RWPE2 (cell line): ENCODE results near the gene LACTBL1.

Experiments
- ATAC-seq: fragments of 200-7000 bp; cut with Tn5 transposase; 3 replicates; pipeline ENCODE4 v1.9.1; 2021; ENCODE audit warnings: low read depth
- DNase-seq: peaks from one replicate; pipeline ENCODE4 v3.0.0-alpha.2; 2020; ENCODE audit warnings: low spot score
- H3K27ac ChIP-seq: fragments of 450-650 bp; 2 replicates; pipeline ENCODE4 v1.5.1; 2017; ENCODE audit warnings: mild to moderate bottlenecking; ENCODE audit not compliant: poor library complexity, severe bottlenecking
- H3K27me3 ChIP-seq: fragments of 250-450 bp; sonication (Bioruptor Pico); 2 replicates; pipeline ENCODE4 v1.5.1; 2021; ENCODE audit warnings: mild to moderate bottlenecking, moderate library complexity; ENCODE audit not compliant: insufficient read depth, poor library complexity, severe bottlenecking
- H3K36me3 ChIP-seq: fragments of 250-450 bp; sonication (Bioruptor Pico); 2 replicates; pipeline ENCODE4 v1.5.1; 2020; ENCODE audit warnings: low read depth, mild to moderate bottlenecking, moderate library complexity
- H3K4me1 ChIP-seq: fragments of 250-450 bp; sonication (Bioruptor Pico); 2 replicates; pipeline ENCODE4 v1.5.1; 2021; ENCODE audit warnings: mild to moderate bottlenecking, moderate library complexity; ENCODE audit not compliant: insufficient read depth, poor library complexity, severe bottlenecking
- H3K4me3 ChIP-seq: fragments of 250-450 bp; sonication (Bioruptor Pico); 2 replicates; pipeline ENCODE4 v1.5.1; 2021; ENCODE audit warnings: mild to moderate bottlenecking, moderate library complexity; ENCODE audit not compliant: severe bottlenecking
- H3K9me3 ChIP-seq: fragments of 250-450 bp; sonication (Bioruptor Pico); 2 replicates; pipeline ENCODE4 v1.5.1; 2021; ENCODE audit warnings: mild to moderate bottlenecking, moderate library complexity; ENCODE audit not compliant: severe bottlenecking
- TF ChIP-seq, protein P1 (sequence below): fragments of 450-650 bp; IDR thresholded peaks from one replicate; pipeline ENCODE4 v1.5.1; 2017; ENCODE audit warnings: mild to moderate bottlenecking, moderate library complexity; ENCODE audit not compliant: poor library complexity, severe bottlenecking

The LACTBL1 gene

GRCh38 chr1:22913421-22914141 is 59.1 kb downstream of the LACTBL1 start:
- H3K36me3 ChIP-seq = no peaks in the 10 kb centered on the region
- TF ChIP-seq, protein P1, sequence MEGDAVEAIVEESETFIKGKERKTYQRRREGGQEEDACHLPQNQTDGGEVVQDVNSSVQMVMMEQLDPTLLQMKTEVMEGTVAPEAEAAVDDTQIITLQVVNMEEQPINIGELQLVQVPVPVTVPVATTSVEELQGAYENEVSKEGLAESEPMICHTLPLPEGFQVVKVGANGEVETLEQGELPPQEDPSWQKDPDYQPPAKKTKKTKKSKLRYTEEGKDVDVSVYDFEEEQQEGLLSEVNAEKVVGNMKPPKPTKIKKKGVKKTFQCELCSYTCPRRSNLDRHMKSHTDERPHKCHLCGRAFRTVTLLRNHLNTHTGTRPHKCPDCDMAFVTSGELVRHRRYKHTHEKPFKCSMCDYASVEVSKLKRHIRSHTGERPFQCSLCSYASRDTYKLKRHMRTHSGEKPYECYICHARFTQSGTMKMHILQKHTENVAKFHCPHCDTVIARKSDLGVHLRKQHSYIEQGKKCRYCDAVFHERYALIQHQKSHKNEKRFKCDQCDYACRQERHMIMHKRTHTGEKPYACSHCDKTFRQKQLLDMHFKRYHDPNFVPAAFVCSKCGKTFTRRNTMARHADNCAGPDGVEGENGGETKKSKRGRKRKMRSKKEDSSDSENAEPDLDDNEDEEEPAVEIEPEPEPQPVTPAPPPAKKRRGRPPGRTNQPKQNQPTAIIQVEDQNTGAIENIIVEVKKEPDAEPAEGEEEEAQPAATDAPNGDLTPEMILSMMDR = no peak
- no peaks in the 10 kb centered on the region for H3K9me3 ChIP-seq
- no peak overlapping the region for H3K4me3 ChIP-seq
- DNase-seq (no peak), ATAC-seq (no peak)
- no peaks in the 10 kb centered on the region for H3K27me3 ChIP-seq
- H3K27ac ChIP-seq = no peak overlapping the region
- H3K4me1 ChIP-seq = no peaks in the 10 kb centered on the region

GRCh38 chr1:22912311-22912710 is 60.4 kb downstream of the LACTBL1 start:
- H3K4me1 ChIP-seq = no peaks in the 10 kb centered on the region
- no peaks in the 10 kb centered on the region; the same call in 1 of the 2 replicates for H3K36me3 ChIP-seq
- no peak overlapping the region for H3K27ac ChIP-seq
- no peaks in the 10 kb centered on the region for H3K27me3 ChIP-seq
- TF ChIP-seq, protein P1 = no peak
- DNase-seq (no peak), ATAC-seq (no peak)
- H3K9me3 ChIP-seq = no peaks in the 10 kb centered on the region
- no peak overlapping the region for H3K4me3 ChIP-seq

DNA sequence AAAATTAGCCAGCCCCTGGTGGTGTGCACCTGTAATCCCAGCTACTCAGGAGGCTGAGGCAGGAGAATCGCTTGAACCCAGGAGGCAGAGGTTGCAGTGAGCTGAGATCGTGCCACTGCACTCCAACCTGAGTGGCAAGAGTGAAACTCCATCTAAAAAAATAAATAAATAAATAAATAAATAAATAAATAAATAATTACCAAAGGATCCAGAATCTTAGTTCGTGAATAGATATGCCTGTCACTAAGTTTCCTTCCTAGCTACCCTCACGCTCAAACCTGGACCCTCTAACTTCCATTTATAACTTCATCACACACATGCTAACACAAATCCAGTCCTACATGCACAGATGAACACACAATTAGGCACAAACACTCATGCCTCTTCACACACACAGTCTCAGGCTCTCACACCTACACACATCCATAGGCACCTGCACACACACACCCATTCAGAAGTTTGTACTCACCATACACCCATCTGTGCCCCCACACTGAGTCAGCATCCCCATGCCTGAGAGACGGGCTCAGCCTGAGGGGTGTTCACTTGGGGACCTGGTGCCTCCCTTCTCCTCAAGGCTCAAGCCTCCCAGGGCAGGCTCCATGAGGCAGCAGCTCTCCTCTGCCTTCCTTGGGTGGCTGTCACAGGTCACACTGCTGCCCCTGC is 61.5 kb downstream of the LACTBL1 start:
- TF ChIP-seq, protein P1 = no peak
- Histone ChIP-seq H3K9me3 (no peaks in the 10 kb centered on the region), H3K36me3 (no peaks in the 10 kb centered on the region; the same call in 1 of the 2 replicates), H3K4me1 (no peaks in the 10 kb centered on the region), H3K4me3 (no peak overlapping the region), H3K27me3 (no peaks in the 10 kb centered on the region), H3K27ac (no peak overlapping the region)
- no peak for ATAC-seq
- DNase-seq = no peak

DNA sequence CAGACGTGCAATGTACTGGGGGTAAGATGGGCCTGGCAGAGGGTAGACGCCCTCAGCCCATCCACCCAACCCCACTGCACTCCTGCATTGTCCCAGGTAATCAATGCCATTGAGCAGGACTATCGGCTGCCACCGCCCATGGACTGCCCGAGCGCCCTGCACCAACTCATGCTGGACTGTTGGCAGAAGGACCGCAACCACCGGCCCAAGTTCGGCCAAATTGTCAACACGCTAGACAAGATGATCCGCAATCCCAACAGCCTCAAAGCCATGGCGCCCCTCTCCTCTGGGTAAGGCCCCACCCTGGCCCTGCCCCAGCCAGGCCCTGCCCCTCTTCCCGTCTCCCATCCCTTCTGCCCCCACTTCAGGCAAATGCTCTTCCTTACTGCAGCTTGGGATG is 62.4 kb downstream of the LACTBL1 start:
- no peaks in the 10 kb centered on the region for H3K27me3 ChIP-seq
- DNase-seq (no peak), ATAC-seq (no peak)
- no peak overlapping the region for H3K27ac ChIP-seq
- no peaks in the 10 kb centered on the region for H3K9me3 ChIP-seq
- no peak overlapping the region for H3K4me3 ChIP-seq
- TF ChIP-seq, protein P1 = no peak
- H3K36me3 ChIP-seq = no peaks in the 10 kb centered on the region; the same call in 1 of the 2 replicates
- H3K4me1 ChIP-seq = no peaks in the 10 kb centered on the region
